H1 (cell line): ENCODE results near the gene MSMP. TPM values are rescaled to one million over a fixed set of nuclear protein-coding genes. Genes with fewer than 3 reads are reported as not detected.

Experiments
- CBX5 ChIP-seq: fragments of 300-800, 300-1000 bp; sonication (generic); IDR thresholded peaks from 2 replicates; pipeline ENCODE4 v1.7.1; 2016; ENCODE audit warnings: antibody characterized with exemption, low read length, low read depth
- CBX8 ChIP-seq: fragments of 300-800, 300-1000 bp; sonication (generic); IDR thresholded peaks from 2 replicates; pipeline ENCODE4 v1.7.1; 2016; ENCODE audit warnings: low read depth, low read length, borderline replicate concordance
- EP300 ChIP-seq, 2 experiments: IDR thresholded peaks; 1 replicate in 1 of 2; 2 replicates in 1 of 2; pipeline ENCODE4 v1.6.1; 2011 to 2012; ENCODE audit warnings: low read depth in 2 of 2, low read length in 2 of 2, mild to moderate bottlenecking in 2 of 2, borderline replicate concordance in 1 of 2, inconsistent platforms in 1 of 2, moderate library complexity in 1 of 2
- FOSL1 ChIP-seq: IDR thresholded peaks from 2 replicates; pipeline ENCODE4 v1.6.1; 2011; ENCODE audit warnings: mild to moderate bottlenecking, low read depth, low read length, moderate library complexity; ENCODE audit not compliant: insufficient read depth
- TAF7 ChIP-seq: optimal IDR thresholded peaks from 2 replicates; pipeline ENCODE3; 2011; ENCODE audit warnings: low read depth, mild to moderate bottlenecking, inconsistent platforms, low read length, moderate library complexity, borderline replicate concordance
- TCF12 ChIP-seq: IDR thresholded peaks from 2 replicates; pipeline ENCODE4 v1.6.1; 2011; ENCODE audit warnings: low read depth, mild to moderate bottlenecking, low read length
- polyA plus RNA-seq, 7 experiments: library from polyadenylated mRNA; depleted of rRNA in 3 of 7; stranded (reverse) in 5 of 7; unstranded in 2 of 7; fragments of >200 nt in 5 of 7; fragments of 200-250 nt in 2 of 7; gene quantifications; 1 replicate in 5 of 7; 2 replicates in 1 of 7; 4 replicates in 1 of 7; pipeline versions ENCODE4 v1.2.1 to v1.2.3, GENCODE V29; 2011 to 2013; ENCODE audit warnings: missing spikeins in 2 of 7, mixed read lengths in 2 of 7
- total RNA-seq: library from RNA; stranded (reverse); fragmentation: NEBNext Ultra II Directional; extraction: Animal tissue kit (Norgen Biotek cat#: 25700); gene quantifications from 2 replicates; pipeline ENCODE4 v1.2.1, GENCODE V29; 2021

Gene MSMP
- total and polyA plus RNA-seq, 2 of the 8 experiments (the other 6 are each of a cell fraction or from before 2014, with no cell fraction given), result 0.53 TPM; not detected in 1

GRCh38 chr9:35795695-35796094 lies 41.6 kb upstream of the MSMP start (continued):
- TF ChIP-seq CBX8, result no peak
- no peak for TF ChIP-seq TCF12
- no peak for TF ChIP-seq TAF7
- no peak for TF ChIP-seq FOSL1
- TF ChIP-seq EP300 (IDR thresholded peaks at IDR 0.05; ENCODE audit: borderline replicate concordance in 1 of 2, low read depth in 2 of 2, low read length in 2 of 2), result no peak
- no peak for TF ChIP-seq CBX5
- TF ChIP-seq, all 59 proteins: peak for 0
